Panc1 (cell line): ENCODE measurements around the gene DGKG.

Experiments
- POLR2AphosphoS5 ChIP-seq: IDR thresholded peaks from 2 replicates; pipeline ENCODE4 v1.6.1; 2012; ENCODE audit warnings: mild to moderate bottlenecking, low read depth, low read length, moderate library complexity
- SIN3A ChIP-seq: IDR thresholded peaks from 2 replicates; pipeline ENCODE4 v1.6.1; 2012; ENCODE audit warnings: low read depth, mild to moderate bottlenecking, low read length, moderate library complexity, borderline replicate concordance; ENCODE audit not compliant: insufficient read depth
- TCF7L2 ChIP-seq: IDR thresholded peaks from 2 replicates; pipeline ENCODE4 v1.6.1; 2011; ENCODE audit warnings: mild to moderate bottlenecking, low read depth, low read length, inconsistent platforms
- TF ChIP-seq, protein P1 (sequence below): fragments of 450-650 bp; IDR thresholded peaks from 2 replicates; pipeline ENCODE4 v1.5.1; 2017; ENCODE audit warnings: mild to moderate bottlenecking
- TF ChIP-seq, protein P2 (sequence below), 2 experiments: IDR thresholded peaks; 2 replicates each; pipeline ENCODE4 v1.6.1; 2011 to 2012; ENCODE audit warnings: low read depth in 2 of 2, control low read depth in 1 of 2, low read length in 1 of 2, mild to moderate bottlenecking in 1 of 2, moderate library complexity in 1 of 2; ENCODE audit not compliant: insufficient read depth in 1 of 2

DNA sequence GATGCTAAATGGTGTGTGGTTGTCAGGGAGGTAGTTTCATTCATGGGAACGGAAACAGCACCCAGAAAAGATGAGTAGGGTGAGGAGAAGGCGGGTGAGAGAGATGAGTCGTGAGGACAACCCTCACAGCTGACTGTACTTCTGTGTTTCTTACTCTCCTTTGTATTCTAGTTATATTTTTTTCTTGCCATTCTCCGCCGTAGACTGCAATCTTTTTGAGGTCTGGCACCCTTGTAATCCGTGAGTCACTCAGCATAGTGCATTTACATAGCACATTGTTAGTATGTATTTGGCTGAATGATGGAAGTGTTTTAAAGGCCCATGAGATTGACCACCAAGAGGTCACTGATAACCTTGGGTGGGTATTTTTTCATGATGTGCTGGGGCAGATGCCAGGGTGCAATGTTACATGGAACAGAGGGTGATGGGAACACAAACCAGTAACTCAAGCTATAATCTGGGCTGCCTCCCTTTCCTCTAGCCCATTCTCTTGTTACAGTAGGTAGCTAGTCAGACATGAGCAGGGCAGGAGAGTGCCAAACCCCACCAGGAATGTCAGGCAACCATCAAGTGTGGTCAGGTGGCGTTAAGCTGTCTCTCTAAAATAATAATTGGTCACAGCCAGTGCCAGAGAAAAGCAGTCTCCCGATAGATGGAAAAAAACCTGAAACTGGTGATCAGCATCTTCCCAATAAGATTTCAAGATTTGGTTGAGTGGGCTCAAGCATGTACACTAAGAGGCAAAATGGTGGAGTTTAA, 18.8 kb upstream of the DGKG start:
- TF ChIP-seq TCF7L2 (no peak), SIN3A (no peak), POLR2AphosphoS5 (no peak)
- TF ChIP-seq, protein P1, sequence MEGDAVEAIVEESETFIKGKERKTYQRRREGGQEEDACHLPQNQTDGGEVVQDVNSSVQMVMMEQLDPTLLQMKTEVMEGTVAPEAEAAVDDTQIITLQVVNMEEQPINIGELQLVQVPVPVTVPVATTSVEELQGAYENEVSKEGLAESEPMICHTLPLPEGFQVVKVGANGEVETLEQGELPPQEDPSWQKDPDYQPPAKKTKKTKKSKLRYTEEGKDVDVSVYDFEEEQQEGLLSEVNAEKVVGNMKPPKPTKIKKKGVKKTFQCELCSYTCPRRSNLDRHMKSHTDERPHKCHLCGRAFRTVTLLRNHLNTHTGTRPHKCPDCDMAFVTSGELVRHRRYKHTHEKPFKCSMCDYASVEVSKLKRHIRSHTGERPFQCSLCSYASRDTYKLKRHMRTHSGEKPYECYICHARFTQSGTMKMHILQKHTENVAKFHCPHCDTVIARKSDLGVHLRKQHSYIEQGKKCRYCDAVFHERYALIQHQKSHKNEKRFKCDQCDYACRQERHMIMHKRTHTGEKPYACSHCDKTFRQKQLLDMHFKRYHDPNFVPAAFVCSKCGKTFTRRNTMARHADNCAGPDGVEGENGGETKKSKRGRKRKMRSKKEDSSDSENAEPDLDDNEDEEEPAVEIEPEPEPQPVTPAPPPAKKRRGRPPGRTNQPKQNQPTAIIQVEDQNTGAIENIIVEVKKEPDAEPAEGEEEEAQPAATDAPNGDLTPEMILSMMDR = no peak
- TF ChIP-seq, protein P2, sequence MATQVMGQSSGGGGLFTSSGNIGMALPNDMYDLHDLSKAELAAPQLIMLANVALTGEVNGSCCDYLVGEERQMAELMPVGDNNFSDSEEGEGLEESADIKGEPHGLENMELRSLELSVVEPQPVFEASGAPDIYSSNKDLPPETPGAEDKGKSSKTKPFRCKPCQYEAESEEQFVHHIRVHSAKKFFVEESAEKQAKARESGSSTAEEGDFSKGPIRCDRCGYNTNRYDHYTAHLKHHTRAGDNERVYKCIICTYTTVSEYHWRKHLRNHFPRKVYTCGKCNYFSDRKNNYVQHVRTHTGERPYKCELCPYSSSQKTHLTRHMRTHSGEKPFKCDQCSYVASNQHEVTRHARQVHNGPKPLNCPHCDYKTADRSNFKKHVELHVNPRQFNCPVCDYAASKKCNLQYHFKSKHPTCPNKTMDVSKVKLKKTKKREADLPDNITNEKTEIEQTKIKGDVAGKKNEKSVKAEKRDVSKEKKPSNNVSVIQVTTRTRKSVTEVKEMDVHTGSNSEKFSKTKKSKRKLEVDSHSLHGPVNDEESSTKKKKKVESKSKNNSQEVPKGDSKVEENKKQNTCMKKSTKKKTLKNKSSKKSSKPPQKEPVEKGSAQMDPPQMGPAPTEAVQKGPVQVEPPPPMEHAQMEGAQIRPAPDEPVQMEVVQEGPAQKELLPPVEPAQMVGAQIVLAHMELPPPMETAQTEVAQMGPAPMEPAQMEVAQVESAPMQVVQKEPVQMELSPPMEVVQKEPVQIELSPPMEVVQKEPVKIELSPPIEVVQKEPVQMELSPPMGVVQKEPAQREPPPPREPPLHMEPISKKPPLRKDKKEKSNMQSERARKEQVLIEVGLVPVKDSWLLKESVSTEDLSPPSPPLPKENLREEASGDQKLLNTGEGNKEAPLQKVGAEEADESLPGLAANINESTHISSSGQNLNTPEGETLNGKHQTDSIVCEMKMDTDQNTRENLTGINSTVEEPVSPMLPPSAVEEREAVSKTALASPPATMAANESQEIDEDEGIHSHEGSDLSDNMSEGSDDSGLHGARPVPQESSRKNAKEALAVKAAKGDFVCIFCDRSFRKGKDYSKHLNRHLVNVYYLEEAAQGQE (IDR thresholded peaks at IDR 0.05; ENCODE audit: insufficient read depth in 1 of 2, low read depth in 2 of 2, low read length in 1 of 2) = no peak
